ENCODE data around the gene TTBK2.

The TTBK2 gene

DNA sequence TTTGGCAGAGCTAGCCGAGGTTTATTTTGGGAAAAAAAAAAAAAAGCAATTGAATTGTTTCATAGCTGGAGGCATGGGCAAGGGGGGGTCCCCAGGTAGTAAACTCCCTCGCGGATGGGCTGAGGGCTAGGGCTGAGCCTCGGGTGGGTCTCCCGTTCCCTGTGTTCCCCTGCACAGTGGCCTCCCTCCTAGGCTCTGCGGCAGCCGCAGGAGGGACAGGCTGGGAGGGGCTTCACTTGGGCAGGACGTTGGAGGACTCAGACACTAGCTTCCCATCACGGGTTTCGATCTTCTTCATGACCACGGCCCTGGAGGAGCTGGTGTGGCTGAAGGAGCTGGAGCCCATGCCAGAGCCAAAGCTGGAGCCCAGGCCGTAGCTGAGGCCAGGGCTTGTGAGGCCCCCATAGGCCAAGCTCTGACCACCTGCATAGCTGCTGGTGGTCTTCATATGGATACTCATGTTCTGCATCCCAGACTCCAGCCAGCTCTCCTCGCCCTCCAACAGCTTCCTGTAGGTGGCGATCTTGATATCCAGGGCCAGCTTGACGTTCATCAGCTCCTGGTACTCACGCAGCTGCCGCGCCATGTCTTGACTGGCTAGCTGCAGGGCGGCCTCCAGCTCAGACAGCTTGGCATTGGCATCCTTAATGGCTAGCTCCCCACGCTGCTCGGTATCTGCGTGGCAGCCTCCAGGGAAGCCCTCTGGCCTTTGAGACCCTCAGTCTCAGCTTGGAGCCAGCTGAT lies 119.7 kb downstream of the TTBK2 start:
- Histone ChIP-seq H3K27ac (replicated peaks) (no peak overlapping the region), H3K27me3 (ENCODE audit: insufficient read depth, poor library complexity, severe bottlenecking) (no peaks in the 10 kb centered on the region), H3K4me3 (replicated peaks; ENCODE audit: insufficient read depth, low read length) (no peak overlapping the region)
- no peak for DNase-seq (ENCODE audit: low read depth in 1 of 2, low spot score in 1 of 2)
- TF ChIP-seq, protein P1, sequence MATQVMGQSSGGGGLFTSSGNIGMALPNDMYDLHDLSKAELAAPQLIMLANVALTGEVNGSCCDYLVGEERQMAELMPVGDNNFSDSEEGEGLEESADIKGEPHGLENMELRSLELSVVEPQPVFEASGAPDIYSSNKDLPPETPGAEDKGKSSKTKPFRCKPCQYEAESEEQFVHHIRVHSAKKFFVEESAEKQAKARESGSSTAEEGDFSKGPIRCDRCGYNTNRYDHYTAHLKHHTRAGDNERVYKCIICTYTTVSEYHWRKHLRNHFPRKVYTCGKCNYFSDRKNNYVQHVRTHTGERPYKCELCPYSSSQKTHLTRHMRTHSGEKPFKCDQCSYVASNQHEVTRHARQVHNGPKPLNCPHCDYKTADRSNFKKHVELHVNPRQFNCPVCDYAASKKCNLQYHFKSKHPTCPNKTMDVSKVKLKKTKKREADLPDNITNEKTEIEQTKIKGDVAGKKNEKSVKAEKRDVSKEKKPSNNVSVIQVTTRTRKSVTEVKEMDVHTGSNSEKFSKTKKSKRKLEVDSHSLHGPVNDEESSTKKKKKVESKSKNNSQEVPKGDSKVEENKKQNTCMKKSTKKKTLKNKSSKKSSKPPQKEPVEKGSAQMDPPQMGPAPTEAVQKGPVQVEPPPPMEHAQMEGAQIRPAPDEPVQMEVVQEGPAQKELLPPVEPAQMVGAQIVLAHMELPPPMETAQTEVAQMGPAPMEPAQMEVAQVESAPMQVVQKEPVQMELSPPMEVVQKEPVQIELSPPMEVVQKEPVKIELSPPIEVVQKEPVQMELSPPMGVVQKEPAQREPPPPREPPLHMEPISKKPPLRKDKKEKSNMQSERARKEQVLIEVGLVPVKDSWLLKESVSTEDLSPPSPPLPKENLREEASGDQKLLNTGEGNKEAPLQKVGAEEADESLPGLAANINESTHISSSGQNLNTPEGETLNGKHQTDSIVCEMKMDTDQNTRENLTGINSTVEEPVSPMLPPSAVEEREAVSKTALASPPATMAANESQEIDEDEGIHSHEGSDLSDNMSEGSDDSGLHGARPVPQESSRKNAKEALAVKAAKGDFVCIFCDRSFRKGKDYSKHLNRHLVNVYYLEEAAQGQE (IDR thresholded peaks at IDR 0.05; ENCODE audit: insufficient replicate concordance, low read depth) = no peak
- TF ChIP-seq SPI1 (IDR thresholded peaks at IDR 0.05; ENCODE audit: borderline replicate concordance, low read depth) (no peak), POLR2AphosphoS5 (IDR thresholded peaks at IDR 0.05; ENCODE audit: low read depth) (no peak), GABPA (IDR thresholded peaks at IDR 0.05; ENCODE audit: low read depth) (no peak)
- TF ChIP-seq, protein P2, sequence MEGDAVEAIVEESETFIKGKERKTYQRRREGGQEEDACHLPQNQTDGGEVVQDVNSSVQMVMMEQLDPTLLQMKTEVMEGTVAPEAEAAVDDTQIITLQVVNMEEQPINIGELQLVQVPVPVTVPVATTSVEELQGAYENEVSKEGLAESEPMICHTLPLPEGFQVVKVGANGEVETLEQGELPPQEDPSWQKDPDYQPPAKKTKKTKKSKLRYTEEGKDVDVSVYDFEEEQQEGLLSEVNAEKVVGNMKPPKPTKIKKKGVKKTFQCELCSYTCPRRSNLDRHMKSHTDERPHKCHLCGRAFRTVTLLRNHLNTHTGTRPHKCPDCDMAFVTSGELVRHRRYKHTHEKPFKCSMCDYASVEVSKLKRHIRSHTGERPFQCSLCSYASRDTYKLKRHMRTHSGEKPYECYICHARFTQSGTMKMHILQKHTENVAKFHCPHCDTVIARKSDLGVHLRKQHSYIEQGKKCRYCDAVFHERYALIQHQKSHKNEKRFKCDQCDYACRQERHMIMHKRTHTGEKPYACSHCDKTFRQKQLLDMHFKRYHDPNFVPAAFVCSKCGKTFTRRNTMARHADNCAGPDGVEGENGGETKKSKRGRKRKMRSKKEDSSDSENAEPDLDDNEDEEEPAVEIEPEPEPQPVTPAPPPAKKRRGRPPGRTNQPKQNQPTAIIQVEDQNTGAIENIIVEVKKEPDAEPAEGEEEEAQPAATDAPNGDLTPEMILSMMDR (IDR thresholded peaks at IDR 0.05; ENCODE audit: insufficient read depth, low read length) = no peak

DNA sequence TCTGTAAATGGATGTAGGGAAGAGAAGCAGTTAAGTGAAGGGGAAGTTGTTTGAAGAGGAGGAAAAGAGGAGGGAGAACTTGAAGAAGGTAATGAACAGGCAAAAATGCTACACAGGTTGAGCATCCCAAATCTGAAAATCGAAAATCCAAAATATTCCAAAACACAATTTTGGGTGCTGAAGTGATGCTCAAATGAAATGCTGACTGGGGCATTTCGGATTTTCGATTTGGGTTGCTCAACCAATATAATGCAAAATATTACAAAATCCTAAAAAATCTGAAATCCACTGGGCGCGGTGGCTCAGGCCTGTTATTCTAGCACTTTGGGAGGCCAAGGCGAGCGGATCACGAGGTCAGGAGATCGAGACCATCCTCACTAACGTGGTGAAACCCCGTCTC lies 121.8 kb downstream of the TTBK2 start:
- DNase-seq (ENCODE audit: low read depth in 1 of 2, low spot score in 1 of 2) = no peak
- H3K4me3 ChIP-seq (replicated peaks; ENCODE audit: insufficient read depth, low read length) = no peak overlapping the region
- no peaks in the 10 kb centered on the region for H3K27me3 ChIP-seq (ENCODE audit: insufficient read depth, poor library complexity, severe bottlenecking)
- no peak for TF ChIP-seq SPI1 (IDR thresholded peaks at IDR 0.05; ENCODE audit: borderline replicate concordance, low read depth)
- TF ChIP-seq POLR2AphosphoS5 (IDR thresholded peaks at IDR 0.05; ENCODE audit: low read depth) = no peak
- TF ChIP-seq GABPA (IDR thresholded peaks at IDR 0.05; ENCODE audit: low read depth) = no peak
- TF ChIP-seq, protein P2 (IDR thresholded peaks at IDR 0.05; ENCODE audit: insufficient read depth, low read length) = no peak
- TF ChIP-seq, protein P1 (IDR thresholded peaks at IDR 0.05; ENCODE audit: insufficient replicate concordance, low read depth) = no peak
- H3K27ac ChIP-seq (replicated peaks) = no peak overlapping the region

DNA sequence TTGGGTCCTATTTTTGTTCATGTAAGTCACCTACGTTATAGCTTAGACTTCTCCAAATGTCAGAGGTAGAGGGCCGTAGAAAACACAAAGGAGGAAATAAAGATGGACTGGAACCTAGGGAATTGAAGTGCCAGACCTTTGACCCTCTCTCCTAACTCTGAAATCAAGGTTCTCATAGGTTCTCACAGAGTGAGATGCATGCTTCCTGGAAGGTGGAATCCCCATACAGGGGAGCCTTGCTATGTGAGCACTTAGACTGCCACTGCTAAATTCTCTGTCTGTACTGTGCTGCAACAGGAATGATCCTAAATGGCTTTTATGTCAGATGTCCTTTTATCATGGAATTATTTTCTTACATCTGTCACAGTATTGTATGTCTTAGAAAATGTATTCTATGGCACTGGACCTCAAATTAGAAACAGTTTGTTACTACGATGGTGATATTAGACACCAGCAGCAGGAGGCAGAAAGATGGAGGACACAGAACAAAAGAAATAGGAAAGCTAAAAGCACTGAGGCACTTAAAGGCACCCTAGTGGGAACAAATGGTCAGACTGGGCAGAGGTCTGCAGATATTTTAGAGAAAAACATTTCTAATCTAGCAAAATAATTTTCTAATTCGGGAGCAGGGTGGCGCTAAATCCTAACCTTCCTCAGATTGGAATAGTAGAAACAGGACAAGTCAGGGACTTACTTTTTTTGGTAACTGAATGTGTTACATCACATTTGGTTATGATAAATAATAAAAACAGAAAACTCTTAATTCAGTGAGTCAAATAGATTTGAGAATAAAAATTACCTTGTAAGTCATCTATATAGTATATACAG lies 123.4 kb downstream of the TTBK2 start:
- TF ChIP-seq POLR2AphosphoS5 (IDR thresholded peaks at IDR 0.05; ENCODE audit: low read depth) (no peak), SPI1 (IDR thresholded peaks at IDR 0.05; ENCODE audit: borderline replicate concordance, low read depth) (no peak), GABPA (IDR thresholded peaks at IDR 0.05; ENCODE audit: low read depth) (no peak)
- TF ChIP-seq, protein P1 (IDR thresholded peaks at IDR 0.05; ENCODE audit: insufficient replicate concordance, low read depth) = no peak
- TF ChIP-seq, protein P2 (IDR thresholded peaks at IDR 0.05; ENCODE audit: insufficient read depth, low read length) = no peak
- H3K27me3 ChIP-seq (ENCODE audit: insufficient read depth, poor library complexity, severe bottlenecking) = no peaks in the 10 kb centered on the region
- H3K4me3 ChIP-seq (replicated peaks; ENCODE audit: insufficient read depth, low read length) = no peak overlapping the region
- no peak overlapping the region for H3K27ac ChIP-seq (replicated peaks)
- no peak for DNase-seq (ENCODE audit: low read depth in 1 of 2, low spot score in 1 of 2)
